ENCODE results near the gene SLC35G2.
"Not testable (repeated sequence)": the region's sequence is repeated elsewhere in the genome, so short reads cannot be mapped to it uniquely, and the experiment has no call there.

The SLC35G2 gene

GRCh38 chr3:136835089-136835812 is 16.3 kb downstream of the SLC35G2 start:
- no peak for DNase-seq (ENCODE audit: low read depth)

- DNase-seq (ENCODE audit: low read depth), result no peak
Observed at GRCh38 chr3:136835813-136836510, 17.0 kb downstream of the SLC35G2 start.

- no peak for DNase-seq (ENCODE audit: low read depth)
Observed at GRCh38 chr3:136836511-136837156, 17.7 kb downstream of the SLC35G2 start.

GRCh38 chr3:136838641-136839555 is 20.0 kb downstream of the SLC35G2 start:
- DNase-seq (ENCODE audit: low read depth), result no peak

GRCh38 chr3:136839556-136839931 is 20.6 kb downstream of the SLC35G2 start:
- DNase-seq (ENCODE audit: low read depth), result no peak

- DNase-seq (ENCODE audit: low read depth), result no peak
Observed at GRCh38 chr3:136840252-136840651, 21.3 kb downstream of the SLC35G2 start.

GRCh38 chr3:136842294-136842693 is 23.4 kb downstream of the SLC35G2 start:
- DNase-seq (ENCODE audit: low read depth), result no peak

GRCh38 chr3:136844724-136845123 is 25.8 kb downstream of the SLC35G2 start:
- DNase-seq (ENCODE audit: low read depth), result no peak

- DNase-seq (ENCODE audit: low read depth), result no peak
Observed at GRCh38 chr3:136852180-136852579, 33.3 kb downstream of the SLC35G2 start.

- DNase-seq (ENCODE audit: low read depth), result no peak
Observed at GRCh38 chr3:136856665-136857064, 37.7 kb downstream of the SLC35G2 start.

GRCh38 chr3:136858381-136858780 is 39.5 kb downstream of the SLC35G2 start:
- DNase-seq (ENCODE audit: low read depth), result no peak

GRCh38 chr3:136860541-136860940 is 41.6 kb downstream of the SLC35G2 start:
- DNase-seq (ENCODE audit: low read depth), result no peak

GRCh38 chr3:136861890-136862616 is 43.1 kb downstream of the SLC35G2 start, which contains the start of gene NCK1:
NCK1 (plus strand) TSS chr3:136862208; CDS start chr3:136928002, 65,794 bp downstream.
- DNase-seq (ENCODE audit: low read depth), result peak; percentile 97

- DNase-seq (ENCODE audit: low read depth), result no peak
Observed at GRCh38 chr3:136862617-136863322, 43.8 kb downstream of the SLC35G2 start.

- no peak for DNase-seq (ENCODE audit: low read depth)
Observed at GRCh38 chr3:136869282-136869681, 50.4 kb downstream of the SLC35G2 start.

- not testable (repeated sequence) for DNase-seq (ENCODE audit: low read depth)
Observed at GRCh38 chr3:136872258-136872657, 53.3 kb downstream of the SLC35G2 start.

- DNase-seq (ENCODE audit: low read depth), result not testable (repeated sequence)
Observed at GRCh38 chr3:136879510-136879909, 60.6 kb downstream of the SLC35G2 start.

GRCh38 chr3:136882571-136882970 is 63.6 kb downstream of the SLC35G2 start:
- no peak for DNase-seq (ENCODE audit: low read depth)

GRCh38 chr3:136883967-136884720 is 65.2 kb downstream of the SLC35G2 start:
- DNase-seq (ENCODE audit: low read depth), result no peak

Measured in stimulated activated CD8-positive, alpha-beta memory T cell treated with anti-CD3 and anti-CD28 coated beads, Interleukin-12 subunit alpha, Interleukin-12 subunit beta, amount 100 ng/mL, for 4 hours (primary cell).